IPS-15b (cell line): ENCODE results near the gene EVL.

Experiments used
- H3K27me3 ChIP-seq: one replicate; pipeline ENCODE4 v1.6.1; 2013; ENCODE audit warnings: low read length; ENCODE audit not compliant: control insufficient read depth, insufficient read depth
- H3K36me3 ChIP-seq: one replicate; pipeline ENCODE4 v1.6.1; 2013; ENCODE audit warnings: low read length; ENCODE audit not compliant: control insufficient read depth, insufficient read depth
- H3K4me1 ChIP-seq: one replicate; pipeline ENCODE4 v1.6.1; 2013; ENCODE audit warnings: mild to moderate bottlenecking, low read length; ENCODE audit not compliant: control insufficient read depth, insufficient read depth
- H3K4me3 ChIP-seq: one replicate; pipeline ENCODE4 v1.5.1; 2013; ENCODE audit warnings: low read depth, low read length
- H3K9ac ChIP-seq: one replicate; pipeline ENCODE4 v1.6.1; 2013; ENCODE audit warnings: low read depth, mild to moderate bottlenecking, low read length
- H3K9me3 ChIP-seq: one replicate; pipeline ENCODE4 v1.6.1; 2013; ENCODE audit warnings: mild to moderate bottlenecking, low read length; ENCODE audit not compliant: control insufficient read depth, insufficient read depth

Gene EVL

GRCh38 chr14:100030452-100031153 is 34.6 kb upstream of the EVL start:
- H3K4me3 ChIP-seq, result no peak overlapping the region
- peaks cover 14% of the 10 kb centered on the region for H3K27me3 ChIP-seq
- H3K4me1 ChIP-seq, result no peaks in the 10 kb centered on the region
- H3K36me3 ChIP-seq, result no peaks in the 10 kb centered on the region
- no peaks in the 10 kb centered on the region for H3K9me3 ChIP-seq
- H3K9ac ChIP-seq, result no peak overlapping the region

- H3K9me3 ChIP-seq, result no peaks in the 10 kb centered on the region
- H3K4me3 ChIP-seq, result no peak overlapping the region
- H3K4me1 ChIP-seq, result no peaks in the 10 kb centered on the region
- H3K9ac ChIP-seq, result no peak overlapping the region
- H3K27me3 ChIP-seq, result peaks cover 14% of the 10 kb centered on the region
- no peaks in the 10 kb centered on the region for H3K36me3 ChIP-seq
Observed at GRCh38 chr14:100031506-100032281, 33.5 kb upstream of the EVL start.

GRCh38 chr14:100032738-100033137 is 32.5 kb upstream of the EVL start:
- no peaks in the 10 kb centered on the region for H3K9me3 ChIP-seq
- no peak overlapping the region for H3K9ac ChIP-seq
- peaks cover 14% of the 10 kb centered on the region for H3K27me3 ChIP-seq
- no peaks in the 10 kb centered on the region for H3K4me1 ChIP-seq
- H3K36me3 ChIP-seq, result no peaks in the 10 kb centered on the region
- H3K4me3 ChIP-seq, result no peak overlapping the region

- no peak overlapping the region for H3K4me3 ChIP-seq
- no peaks in the 10 kb centered on the region for H3K4me1 ChIP-seq
- H3K36me3 ChIP-seq, result no peaks in the 10 kb centered on the region
- no peaks in the 10 kb centered on the region for H3K9me3 ChIP-seq
- H3K9ac ChIP-seq, result no peak overlapping the region
- H3K27me3 ChIP-seq, result peaks cover 14% of the 10 kb centered on the region
Observed at GRCh38 chr14:100033347-100034075, 31.7 kb upstream of the EVL start.

- no peaks in the 10 kb centered on the region for H3K4me1 ChIP-seq
Observed at GRCh38 chr14:100034468-100034867, 30.8 kb upstream of the EVL start.

GRCh38 chr14:100034961-100035500 is 30.2 kb upstream of the EVL start:
- no peaks in the 10 kb centered on the region for H3K9me3 ChIP-seq
- no peaks in the 10 kb centered on the region for H3K36me3 ChIP-seq
- no peaks in the 10 kb centered on the region for H3K4me1 ChIP-seq
- H3K4me3 ChIP-seq, result no peak overlapping the region
- no peak overlapping the region for H3K9ac ChIP-seq
- H3K27me3 ChIP-seq, result peaks cover 6% of the 10 kb centered on the region

More at GRCh38 chr14:100034468-100034867, 30.8 kb upstream of the EVL start:
- peaks cover 10% of the 10 kb centered on the region for H3K27me3 ChIP-seq
- H3K36me3 ChIP-seq, result no peaks in the 10 kb centered on the region
- no peaks in the 10 kb centered on the region for H3K9me3 ChIP-seq
- no peak overlapping the region for H3K9ac ChIP-seq
- no peak overlapping the region for H3K4me3 ChIP-seq

- H3K4me1 ChIP-seq, result no peaks in the 10 kb centered on the region
- H3K4me3 ChIP-seq, result no peak overlapping the region
- peaks cover 2% of the 10 kb centered on the region for H3K27me3 ChIP-seq
- no peak overlapping the region for H3K9ac ChIP-seq
- H3K9me3 ChIP-seq, result no peaks in the 10 kb centered on the region
- no peaks in the 10 kb centered on the region for H3K36me3 ChIP-seq
Observed at GRCh38 chr14:100035700-100036099, 29.5 kb upstream of the EVL start.

- Histone ChIP-seq H3K4me1 (no peaks in the 10 kb centered on the region), H3K9me3 (no peaks in the 10 kb centered on the region), H3K4me3 (no peak overlapping the region), H3K27me3 (no peaks in the 10 kb centered on the region), H3K9ac (no peak overlapping the region), H3K36me3 (no peaks in the 10 kb centered on the region)
Observed at GRCh38 chr14:100037353-100037752, 27.9 kb upstream of the EVL start.

- H3K9ac ChIP-seq, result no peak overlapping the region
- no peak overlapping the region for H3K4me3 ChIP-seq
- H3K27me3 ChIP-seq, result no peaks in the 10 kb centered on the region
Observed at GRCh38 chr14:100038065-100038464, 27.2 kb upstream of the EVL start.

GRCh38 chr14:100039903-100040302 is 25.3 kb upstream of the EVL start:
- H3K4me3 ChIP-seq, result no peak overlapping the region
- no peak overlapping the region for H3K9ac ChIP-seq
- no peaks in the 10 kb centered on the region for H3K4me1 ChIP-seq
- no peaks in the 10 kb centered on the region for H3K9me3 ChIP-seq
- H3K36me3 ChIP-seq, result no peaks in the 10 kb centered on the region
- no peaks in the 10 kb centered on the region for H3K27me3 ChIP-seq

More at GRCh38 chr14:100038065-100038464, 27.2 kb upstream of the EVL start:
- Histone ChIP-seq H3K36me3 (no peaks in the 10 kb centered on the region), H3K9me3 (no peaks in the 10 kb centered on the region), H3K4me1 (no peaks in the 10 kb centered on the region)

- H3K36me3 ChIP-seq, result no peaks in the 10 kb centered on the region
- H3K27me3 ChIP-seq, result no peaks in the 10 kb centered on the region
- no peak overlapping the region for H3K4me3 ChIP-seq
- no peaks in the 10 kb centered on the region for H3K9me3 ChIP-seq
- no peak overlapping the region for H3K9ac ChIP-seq
- H3K4me1 ChIP-seq, result no peaks in the 10 kb centered on the region
Observed at GRCh38 chr14:100041271-100041670, 24.0 kb upstream of the EVL start.
